Activated CD4-positive, alpha-beta memory T cell treated with anti-CD3 and anti-CD28 coated beads for 36 hours (primary cell): ENCODE data around the gene MAPK7. TPM values are rescaled to one million over a fixed set of nuclear protein-coding genes. Genes with fewer than 3 reads are reported as not detected.

Experiments
- CTCF ChIA-PET: fragments of 350-600 bp; sonication (Branson Sonifier 250); formaldehyde crosslinking; loops from one replicate; lab custom pipeline; 2021; ENCODE audit warnings: antibody characterized with exemption, inconsistent platforms; lab: Charles Lee
- POLR2A ChIA-PET: fragments of 350-600 bp; sonication (Branson Sonifier 250); formaldehyde crosslinking; loops from one replicate; lab custom pipeline; 2021; ENCODE audit warnings: antibody characterized with exemption; lab: Charles Lee
- DNase-seq: peaks from one replicate; pipeline ENCODE4 v3.0.0-alpha.2; 2020
- H3K27ac Mint-ChIP-seq: one replicate; pipeline ENCODE4 v1.8.0; 2021; ENCODE audit warnings: mixed read lengths
- H3K27me3 Mint-ChIP-seq: one replicate; pipeline ENCODE4 v1.8.0; 2021; ENCODE audit warnings: mixed read lengths
- H3K36me3 Mint-ChIP-seq: one replicate; pipeline ENCODE4 v1.8.0; 2021; ENCODE audit warnings: mixed read lengths
- H3K4me1 Mint-ChIP-seq: one replicate; pipeline ENCODE4 v1.8.0; 2021; ENCODE audit warnings: low read depth, mixed read lengths
- H3K4me3 Mint-ChIP-seq: one replicate; pipeline ENCODE4 v1.8.0; 2021; ENCODE audit warnings: mild to moderate bottlenecking, mixed read lengths
- H3K9me3 Mint-ChIP-seq: one replicate; pipeline ENCODE4 v1.8.0; 2021; ENCODE audit warnings: mixed read lengths
- intact Hi-C: fragments of 100-400 bp; cut with micrococcal nuclease; formaldehyde crosslinking; loops from one replicate; pipeline ENCODE4 v1.15.1; 2023
- total RNA-seq, 2 experiments: library from RNA; stranded (reverse); gene quantifications; one replicate each; pipeline ENCODE4 v1.2.3, GENCODE V29; 2021

Gene MAPK7
- 10 to 100 TPM; 15.4 to 17.2 TPM for total RNA-seq

- no peaks in the 10 kb centered on the region for H3K27me3 Mint-ChIP-seq
- CTCF ChIA-PET = interaction anchor here (0.7 to 2.6 kb wide), 10 partner anchors 15 to 388 kb away, joined by 3 to 82 read pairs (median 4); partner anchors contain the start of gene B9D1
Observed at GRCh38 chr17:19378416-19379360, at the start of gene MAPK7. Gene MAPK7 (plus strand): TSS chr17:19378498. CDS start chr17:19378901, 403 bp downstream.

DNA sequence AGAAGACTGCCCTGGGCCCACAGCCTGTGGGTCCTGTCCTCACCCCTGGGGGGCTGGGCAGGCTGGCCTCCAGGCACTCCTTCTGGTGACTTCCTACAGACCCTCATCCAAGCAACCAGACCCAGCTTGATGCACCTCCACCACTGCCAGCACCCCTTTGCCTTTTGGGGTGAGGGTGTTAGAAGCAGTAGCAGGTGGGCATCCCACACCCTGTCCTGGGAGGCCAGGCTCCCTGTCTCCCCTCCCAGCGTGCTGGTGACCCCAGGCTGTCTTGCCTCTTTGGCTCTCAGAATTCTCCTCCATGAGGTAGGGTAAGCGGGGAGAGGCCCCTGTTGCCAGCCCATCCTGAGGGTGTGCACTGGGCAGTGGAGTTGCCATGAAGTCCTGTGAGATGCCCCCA, 49.2 kb upstream of the MAPK7 start:
- Mint-ChIP-seq H3K27me3 (peaks cover 1% of the 10 kb centered on the region), H3K36me3 (peaks cover 2% of the 10 kb centered on the region), H3K9me3 (peaks cover 15% of the 10 kb centered on the region), H3K27ac (no peak overlapping the region), H3K4me1 (peaks cover 4% of the 10 kb centered on the region), H3K4me3 (no peak overlapping the region)
- ChIA-PET POLR2A (no interaction called here), CTCF (interaction anchor here (0.9 to 1.3 kb wide), 2 partner anchors 10 to 33 kb away, joined by 3 to 6 read pairs; partner anchors contain the start of gene B9D1)
- intact Hi-C loops = no loop called here
- peak; percentile 3 for DNase-seq

More at GRCh38 chr17:19378416-19379360, at the start of gene MAPK7:
- intact Hi-C loops = loop anchor here (1.0 to 5.0 kb wide), 3 partner anchors 16 to 269 kb away; partner anchors contain the start of genes ALDH3A2 and B9D1
- H3K4me3 Mint-ChIP-seq = peak within 1 kb of the TSS; percentile 97
- no peak for DNase-seq
- POLR2A ChIA-PET = interaction anchor here (0.8 to 2.1 kb wide), 4 partner anchors 8 to 39 kb away, joined by 3 to 14 read pairs (median 6); partner anchors contain the start of genes B9D1 and MFAP4
- peak within 1 kb of the TSS; percentile 99 for H3K27ac Mint-ChIP-seq
- H3K9me3 Mint-ChIP-seq = no peaks in the 10 kb centered on the region
- peaks cover 18% of the 10 kb centered on the region for H3K36me3 Mint-ChIP-seq
- H3K4me1 Mint-ChIP-seq = peaks cover 16% of the 10 kb centered on the region

DNA sequence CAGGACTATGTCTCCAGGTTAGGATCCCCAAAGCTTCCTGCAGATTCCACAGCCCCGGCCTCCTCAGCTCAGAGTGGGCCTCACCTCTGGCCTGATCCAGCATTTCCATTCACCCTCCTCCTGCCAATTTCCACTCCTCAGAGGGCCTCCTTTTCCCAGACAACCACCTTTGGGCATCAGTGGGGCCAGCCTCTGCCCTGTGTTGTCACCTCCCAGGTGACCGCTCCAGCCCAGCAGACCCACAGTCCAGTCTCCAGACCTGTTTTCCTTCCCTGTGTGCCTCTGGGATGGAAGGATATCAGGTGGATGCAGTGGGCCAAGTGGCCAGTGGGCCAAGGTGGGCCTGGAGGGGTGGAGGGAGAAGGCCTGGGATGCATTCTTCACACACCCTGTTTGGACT, 48.5 kb upstream of the MAPK7 start:
- ChIA-PET CTCF (interaction anchor here (0.9 to 1.3 kb wide), 2 partner anchors 9 to 32 kb away, joined by 3 to 6 read pairs; partner anchors contain the start of gene B9D1), POLR2A (no interaction called here)
- intact Hi-C loops = no loop called here
- DNase-seq = peak; percentile 5
- Mint-ChIP-seq H3K27ac (no peak overlapping the region), H3K9me3 (peaks cover 15% of the 10 kb centered on the region), H3K27me3 (peaks cover 1% of the 10 kb centered on the region), H3K4me1 (peaks cover 4% of the 10 kb centered on the region), H3K4me3 (no peak overlapping the region), H3K36me3 (peaks cover 2% of the 10 kb centered on the region)

GRCh38 chr17:19330271-19330670, 48.0 kb upstream of the MAPK7 start:
- peaks cover 4% of the 10 kb centered on the region for H3K4me1 Mint-ChIP-seq
- ChIA-PET CTCF (interaction anchor here (0.9 to 1.3 kb wide), 2 partner anchors 9 to 32 kb away, joined by 3 to 6 read pairs; partner anchors contain the start of gene B9D1), POLR2A (no interaction called here)
- intact Hi-C loops = no loop called here
- H3K4me3 Mint-ChIP-seq = no peak overlapping the region
- H3K9me3 Mint-ChIP-seq = peaks cover 11% of the 10 kb centered on the region
- H3K36me3 Mint-ChIP-seq = peaks cover 2% of the 10 kb centered on the region
- no peak overlapping the region for H3K27ac Mint-ChIP-seq
- no peaks in the 10 kb centered on the region for H3K27me3 Mint-ChIP-seq
- no peak for DNase-seq

- no peaks in the 10 kb centered on the region for H3K27me3 Mint-ChIP-seq
- H3K36me3 Mint-ChIP-seq = no peaks in the 10 kb centered on the region
- peaks cover 4% of the 10 kb centered on the region for H3K9me3 Mint-ChIP-seq
- H3K4me1 Mint-ChIP-seq = peaks cover 4% of the 10 kb centered on the region
- ChIA-PET CTCF (no interaction called here), POLR2A (interaction anchor here (0.6 kb wide), 1 partner anchor 8 kb away, joined by 3 read pairs; no protein-coding TSS in a partner anchor)
- intact Hi-C loops = no loop called here
- no peak overlapping the region for H3K4me3 Mint-ChIP-seq
- H3K27ac Mint-ChIP-seq = no peak overlapping the region
- DNase-seq = no peak
Observed at GRCh38 chr17:19331134-19331533, 47.2 kb upstream of the MAPK7 start.

GRCh38 chr17:19331543-19332245, 46.6 kb upstream of the MAPK7 start:
- Mint-ChIP-seq H3K9me3 (peaks cover under 1% of the 10 kb centered on the region), H3K27ac (no peak overlapping the region), H3K4me3 (no peak overlapping the region), H3K27me3 (no peaks in the 10 kb centered on the region), H3K4me1 (peaks cover 4% of the 10 kb centered on the region), H3K36me3 (no peaks in the 10 kb centered on the region)
- ChIA-PET CTCF (no interaction called here), POLR2A (interaction anchor here (0.6 kb wide), 1 partner anchor 9 kb away, joined by 3 read pairs; no protein-coding TSS in a partner anchor)
- peak; percentile 5 for DNase-seq
- intact Hi-C loops = no loop called here

DNA sequence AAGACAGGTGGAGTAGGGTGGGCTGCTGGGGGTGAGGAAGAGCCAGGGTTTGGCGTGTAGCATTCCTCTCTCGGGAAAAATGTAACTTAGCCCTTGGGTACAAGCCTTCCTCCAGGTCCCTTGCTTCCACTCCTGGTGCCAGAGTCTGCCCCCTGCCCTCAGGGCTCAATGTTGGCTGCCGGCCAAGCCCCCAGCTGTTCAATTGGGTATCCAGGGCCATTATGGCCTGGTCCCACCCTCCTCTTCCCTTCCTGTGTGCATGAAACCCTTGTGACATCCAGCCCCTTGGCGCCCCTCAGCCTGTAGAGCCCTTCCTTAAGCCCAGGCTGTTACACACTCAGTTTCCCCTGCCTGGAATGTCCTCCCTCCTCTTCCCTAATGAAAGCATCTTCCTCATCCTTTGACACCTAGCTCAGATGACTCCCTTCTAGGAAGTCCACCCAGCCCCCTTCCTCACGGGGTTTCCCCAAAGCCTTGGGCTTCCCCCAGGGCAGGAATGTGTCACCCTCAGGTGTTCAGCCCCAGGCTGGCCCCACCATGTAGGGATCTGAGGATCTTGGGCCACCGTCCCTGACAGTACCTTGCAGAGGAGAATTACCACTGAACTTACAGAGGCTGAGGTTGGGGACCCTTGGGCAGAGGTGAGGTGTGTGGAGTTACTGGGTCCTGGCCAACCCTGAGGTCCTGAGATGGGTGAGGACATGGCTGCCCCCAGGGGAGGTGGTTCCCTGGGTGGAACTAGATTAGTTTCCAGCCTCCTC, 45.7 kb upstream of the MAPK7 start:
- POLR2A ChIA-PET = no interaction called here
- Mint-ChIP-seq H3K36me3 (no peaks in the 10 kb centered on the region), H3K27ac (no peak overlapping the region), H3K9me3 (no peaks in the 10 kb centered on the region), H3K27me3 (peaks cover 4% of the 10 kb centered on the region), H3K4me3 (no peak overlapping the region), H3K4me1 (peaks cover 4% of the 10 kb centered on the region)
- DNase-seq = peak; percentile 46
- intact Hi-C loops = no loop called here
- CTCF ChIA-PET = no interaction called here

GRCh38 chr17:19333132-19333440, 45.2 kb upstream of the MAPK7 start:
- peaks cover 4% of the 10 kb centered on the region for H3K4me1 Mint-ChIP-seq
- intact Hi-C loops = no loop called here
- no peak for DNase-seq
- peaks cover 4% of the 10 kb centered on the region for H3K27me3 Mint-ChIP-seq
- POLR2A ChIA-PET = no interaction called here
- no peaks in the 10 kb centered on the region for H3K36me3 Mint-ChIP-seq
- H3K9me3 Mint-ChIP-seq = no peaks in the 10 kb centered on the region
- H3K27ac Mint-ChIP-seq = no peak overlapping the region
- CTCF ChIA-PET = no interaction called here
- H3K4me3 Mint-ChIP-seq = no peak overlapping the region

- Mint-ChIP-seq H3K36me3 (no peaks in the 10 kb centered on the region), H3K9me3 (no peaks in the 10 kb centered on the region), H3K4me3 (no peak overlapping the region), H3K27me3 (peaks cover 6% of the 10 kb centered on the region), H3K4me1 (peaks cover 4% of the 10 kb centered on the region), H3K27ac (no peak overlapping the region)
- ChIA-PET POLR2A (no interaction called here), CTCF (no interaction called here)
- DNase-seq = peak; percentile 6
- intact Hi-C loops = no loop called here
Observed at GRCh38 chr17:19333736-19334290, 44.5 kb upstream of the MAPK7 start.

- H3K4me1 Mint-ChIP-seq = peaks cover 4% of the 10 kb centered on the region
- H3K27me3 Mint-ChIP-seq = peaks cover 6% of the 10 kb centered on the region
Observed at GRCh38 chr17:19334331-19334730, 44.0 kb upstream of the MAPK7 start.

DNA sequence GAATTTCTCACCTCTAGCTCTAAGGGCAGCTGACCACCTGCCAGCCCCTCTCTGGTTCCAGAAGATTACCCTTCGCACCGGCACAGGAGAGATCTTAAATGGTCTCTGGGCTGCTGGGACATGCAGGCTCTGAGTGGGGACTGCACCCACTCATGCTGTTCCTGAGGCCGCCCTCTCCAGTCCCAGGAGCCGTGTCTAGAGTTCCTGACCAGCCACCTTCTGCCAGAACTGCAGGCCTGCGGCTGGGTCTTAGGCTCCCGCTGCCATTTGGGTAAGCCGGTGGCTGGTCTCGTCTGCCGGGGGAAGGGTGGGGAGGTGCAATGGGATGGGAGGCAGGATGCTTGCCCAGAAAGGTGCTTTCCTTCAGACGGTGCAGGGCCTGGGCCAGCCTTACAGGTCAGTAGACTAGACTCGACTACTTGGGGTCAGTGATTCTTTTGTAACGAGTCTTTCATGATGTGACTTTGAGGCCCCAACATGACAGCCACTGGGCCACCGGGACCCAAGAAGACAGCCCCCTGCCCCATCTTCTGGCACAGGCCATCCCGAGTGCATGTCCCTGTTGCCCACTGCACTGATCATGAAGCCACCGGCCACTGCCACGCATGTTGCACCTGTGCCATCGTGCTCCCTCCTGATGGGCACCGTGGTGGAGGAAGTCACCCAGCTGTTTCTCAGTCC, 42.2 kb upstream of the MAPK7 start:
- Mint-ChIP-seq H3K9me3 (no peaks in the 10 kb centered on the region), H3K4me3 (no peak overlapping the region), H3K36me3 (no peaks in the 10 kb centered on the region), H3K27ac (no peak overlapping the region), H3K27me3 (peaks cover 7% of the 10 kb centered on the region), H3K4me1 (peaks cover 4% of the 10 kb centered on the region)
- CTCF ChIA-PET = interaction anchor here (1.3 kb wide), 1 partner anchor 18 kb away, joined by 3 read pairs; no protein-coding TSS in a partner anchor
- peak; percentile 7 for DNase-seq
- intact Hi-C loops = no loop called here
- POLR2A ChIA-PET = no interaction called here

More at GRCh38 chr17:19334331-19334730, 44.0 kb upstream of the MAPK7 start:
- ChIA-PET POLR2A (no interaction called here), CTCF (no interaction called here)
- no peak overlapping the region for H3K27ac Mint-ChIP-seq
- no peak overlapping the region for H3K4me3 Mint-ChIP-seq
- DNase-seq = peak; percentile 1
- intact Hi-C loops = no loop called here
- no peaks in the 10 kb centered on the region for H3K36me3 Mint-ChIP-seq
- H3K9me3 Mint-ChIP-seq = no peaks in the 10 kb centered on the region
